DMS153 (cell line): ENCODE measurements around the gene PPP2R2C.

Experiments
- DNase-seq: peaks from one replicate; lab custom pipeline; 2025; lab: John Stamatoyannopoulos, UW

PPP2R2C gene

DNA sequence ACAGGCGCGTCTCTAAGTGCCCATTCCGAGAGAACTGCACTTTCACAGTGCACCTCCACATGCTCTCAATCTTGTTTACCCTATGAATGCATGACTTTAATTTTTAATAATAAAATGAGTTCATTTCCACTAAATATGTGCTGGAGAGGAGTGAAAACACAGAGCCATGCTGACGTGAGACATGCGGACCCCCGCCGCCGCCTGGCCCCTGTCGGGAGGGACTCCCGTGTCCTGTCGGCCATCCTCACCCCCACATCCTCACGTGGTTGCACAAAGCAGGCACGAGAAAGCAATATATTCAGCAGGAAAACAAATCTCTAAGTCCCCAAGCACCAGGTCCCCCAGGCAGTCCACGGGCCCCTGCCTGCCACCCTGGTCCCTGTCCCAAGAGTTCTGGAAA is 23.1 kb downstream of the PPP2R2C start:
- no peak for DNase-seq

DNA sequence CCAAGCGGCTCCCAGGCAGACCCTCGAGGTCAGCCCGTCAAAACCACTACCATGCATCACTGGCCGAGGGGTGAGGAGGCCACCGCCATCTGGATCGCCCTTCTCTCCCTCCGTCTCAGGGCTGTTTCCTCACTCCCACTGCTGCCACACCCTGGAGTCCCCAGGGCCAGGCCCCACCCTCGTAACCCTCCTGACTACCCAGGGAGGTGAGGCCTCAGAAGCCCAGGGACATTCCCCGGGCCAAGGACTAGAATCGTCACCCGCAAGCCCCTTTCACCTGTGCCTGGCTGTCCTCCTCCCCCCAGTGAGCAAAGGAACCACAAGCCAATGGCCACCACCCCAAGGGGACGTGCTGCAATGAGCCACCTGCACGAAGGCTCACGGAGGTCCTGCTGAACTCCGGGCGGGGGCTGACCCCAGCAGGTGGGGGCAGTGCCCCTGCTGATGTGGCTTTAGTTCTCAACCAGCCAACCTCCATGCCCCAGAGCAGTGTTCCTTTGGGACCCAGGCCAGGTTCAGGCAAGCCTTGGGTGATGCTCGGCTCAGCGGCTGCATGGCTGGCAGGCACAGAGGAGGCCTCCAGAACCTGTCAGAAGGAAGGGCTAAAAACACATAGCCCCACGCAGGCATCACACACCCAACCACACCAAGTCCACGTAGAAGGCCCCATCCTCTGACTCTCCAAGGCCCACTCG is 23.8 kb downstream of the PPP2R2C start:
- DNase-seq: no peak

DNA sequence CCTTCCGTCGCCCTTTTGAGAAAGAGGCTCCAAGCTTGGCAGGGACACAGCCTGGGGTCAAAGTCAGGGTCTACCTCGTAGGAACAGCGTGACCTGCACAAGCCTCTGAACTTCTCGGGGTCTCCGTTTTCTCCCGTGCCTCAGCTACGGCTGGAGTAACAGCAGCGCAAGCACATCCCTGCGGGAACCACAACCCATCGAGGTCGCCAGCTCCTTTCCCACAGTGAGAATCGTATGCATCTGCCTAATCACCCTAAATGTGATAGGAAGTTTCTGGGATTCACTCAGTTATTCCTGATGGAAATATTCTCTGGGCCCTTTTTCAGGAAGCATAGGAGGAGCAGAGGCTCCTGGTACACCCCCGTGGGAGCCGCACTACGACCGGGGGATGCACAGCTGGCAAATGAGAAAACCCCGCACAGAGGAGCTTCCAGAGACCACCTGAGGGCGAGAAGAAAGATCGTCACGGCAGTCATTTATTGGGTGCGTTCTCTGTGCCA is 24.7 kb downstream of the PPP2R2C start:
- DNase-seq: no peak

DNA sequence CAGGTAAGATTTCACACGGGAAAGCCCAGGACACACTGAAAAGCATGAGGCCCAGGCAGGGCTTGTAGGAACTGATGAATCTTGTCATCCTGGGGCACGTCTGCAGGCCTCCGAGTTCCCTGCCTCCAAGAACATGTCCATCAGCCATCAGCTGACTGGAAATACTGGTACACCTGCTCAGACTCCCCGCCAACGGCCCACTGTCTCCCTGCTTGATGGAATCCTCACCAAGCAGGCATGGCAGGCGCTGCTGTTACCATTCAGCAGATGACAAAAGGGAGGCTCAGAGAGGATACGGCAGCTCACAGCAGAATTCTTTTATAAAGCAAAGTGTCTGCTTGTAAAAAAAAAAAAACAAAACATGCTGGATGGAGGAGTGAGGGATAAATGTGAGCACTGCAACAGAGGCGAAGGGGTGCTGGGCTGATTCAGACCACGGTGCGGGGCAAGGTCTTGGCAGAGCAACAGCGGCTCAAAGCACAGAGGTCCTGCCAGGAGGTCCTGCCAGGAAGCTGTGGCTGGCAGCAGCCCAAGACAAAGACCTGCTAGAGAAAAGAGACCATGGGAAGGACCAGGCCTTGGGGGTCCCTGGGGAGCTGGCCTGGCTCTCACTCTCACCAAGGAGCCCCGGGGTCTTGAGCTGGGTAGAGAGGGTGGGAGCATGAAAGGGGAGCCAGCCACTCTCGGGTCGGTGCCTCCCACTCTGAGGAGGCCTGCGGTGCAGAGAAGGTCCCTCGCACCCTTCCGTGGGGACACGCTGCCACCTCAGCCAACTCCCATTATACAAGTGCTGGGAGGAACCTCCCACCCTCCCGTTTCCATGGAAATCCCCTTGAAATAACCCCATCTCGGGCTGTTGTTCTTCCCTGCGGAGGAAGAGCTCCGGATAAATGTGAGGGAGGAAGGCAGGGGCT is 25.6 kb downstream of the PPP2R2C start:
- DNase-seq: no peak

DNA sequence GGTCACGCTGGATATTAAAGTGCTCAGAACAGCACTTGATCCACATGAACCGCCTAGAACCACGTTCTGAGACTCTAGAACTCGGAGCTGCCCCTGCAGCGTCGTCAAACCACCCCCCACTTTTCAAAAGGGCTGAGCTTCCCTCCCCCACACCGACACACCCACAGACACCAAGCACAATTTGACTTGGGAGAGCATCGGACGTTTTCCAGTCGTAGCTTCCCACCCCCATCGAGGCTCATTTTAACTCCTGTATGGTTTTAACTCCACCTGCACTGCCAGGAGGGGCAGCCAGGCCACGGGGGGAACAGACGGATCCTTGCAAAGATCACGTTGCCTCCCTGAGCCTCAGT is 26.3 kb downstream of the PPP2R2C start:
- DNase-seq: no peak

DNA sequence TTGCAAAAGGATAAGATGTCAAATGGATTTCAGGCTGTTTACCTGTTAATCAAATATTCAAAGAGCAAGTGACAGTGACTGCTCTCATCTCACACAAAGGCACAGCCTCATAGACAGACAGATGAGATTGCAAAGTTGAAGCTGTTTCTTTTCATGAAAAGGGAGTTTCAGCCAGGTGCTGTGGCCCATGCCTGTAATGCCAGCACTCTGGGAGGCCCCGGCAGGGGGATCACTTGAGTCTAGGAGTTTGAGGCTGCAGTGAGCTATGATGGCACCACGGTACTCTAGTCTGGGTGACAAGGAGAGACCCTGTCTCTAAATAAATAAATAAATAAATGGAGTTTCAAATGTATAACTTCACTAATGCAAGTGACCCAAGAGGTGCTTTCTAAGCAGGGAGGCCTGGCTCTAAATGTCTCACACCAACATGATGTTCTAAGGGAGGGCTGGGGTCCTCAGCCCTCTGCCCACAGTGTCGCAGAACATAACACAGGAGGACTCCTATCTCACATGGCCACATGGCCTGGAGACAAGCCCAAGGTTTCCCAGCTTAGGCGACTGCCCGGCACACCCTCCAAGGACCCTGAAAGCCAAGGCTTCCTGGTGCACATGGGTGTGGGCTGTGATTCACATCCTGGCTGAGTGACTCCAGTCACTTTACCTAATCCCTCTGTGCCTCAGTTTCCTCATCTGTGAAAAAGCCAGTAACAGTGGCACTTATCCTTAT is 26.8 kb downstream of the PPP2R2C start:
- no peak for DNase-seq

DNA sequence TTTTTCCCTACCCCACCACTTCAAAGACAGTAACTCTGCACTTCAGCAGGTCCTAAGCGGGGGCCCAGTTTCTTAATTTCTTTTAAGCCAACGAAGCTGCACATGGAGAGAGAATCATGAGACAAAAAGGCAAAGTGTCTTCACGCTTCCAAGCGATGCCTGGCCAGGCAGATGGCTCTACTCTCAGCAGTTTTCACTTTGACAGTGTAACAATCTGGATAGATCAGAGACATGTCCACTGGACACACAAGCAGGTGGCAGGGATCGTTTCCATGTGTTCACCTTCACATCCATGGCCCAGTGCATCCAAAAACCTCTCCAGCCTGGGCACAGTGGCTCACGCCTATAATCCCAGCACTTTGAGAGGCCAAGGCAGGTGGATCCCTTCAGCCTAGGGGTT is 27.8 kb downstream of the PPP2R2C start:
- no peak for DNase-seq

DNA sequence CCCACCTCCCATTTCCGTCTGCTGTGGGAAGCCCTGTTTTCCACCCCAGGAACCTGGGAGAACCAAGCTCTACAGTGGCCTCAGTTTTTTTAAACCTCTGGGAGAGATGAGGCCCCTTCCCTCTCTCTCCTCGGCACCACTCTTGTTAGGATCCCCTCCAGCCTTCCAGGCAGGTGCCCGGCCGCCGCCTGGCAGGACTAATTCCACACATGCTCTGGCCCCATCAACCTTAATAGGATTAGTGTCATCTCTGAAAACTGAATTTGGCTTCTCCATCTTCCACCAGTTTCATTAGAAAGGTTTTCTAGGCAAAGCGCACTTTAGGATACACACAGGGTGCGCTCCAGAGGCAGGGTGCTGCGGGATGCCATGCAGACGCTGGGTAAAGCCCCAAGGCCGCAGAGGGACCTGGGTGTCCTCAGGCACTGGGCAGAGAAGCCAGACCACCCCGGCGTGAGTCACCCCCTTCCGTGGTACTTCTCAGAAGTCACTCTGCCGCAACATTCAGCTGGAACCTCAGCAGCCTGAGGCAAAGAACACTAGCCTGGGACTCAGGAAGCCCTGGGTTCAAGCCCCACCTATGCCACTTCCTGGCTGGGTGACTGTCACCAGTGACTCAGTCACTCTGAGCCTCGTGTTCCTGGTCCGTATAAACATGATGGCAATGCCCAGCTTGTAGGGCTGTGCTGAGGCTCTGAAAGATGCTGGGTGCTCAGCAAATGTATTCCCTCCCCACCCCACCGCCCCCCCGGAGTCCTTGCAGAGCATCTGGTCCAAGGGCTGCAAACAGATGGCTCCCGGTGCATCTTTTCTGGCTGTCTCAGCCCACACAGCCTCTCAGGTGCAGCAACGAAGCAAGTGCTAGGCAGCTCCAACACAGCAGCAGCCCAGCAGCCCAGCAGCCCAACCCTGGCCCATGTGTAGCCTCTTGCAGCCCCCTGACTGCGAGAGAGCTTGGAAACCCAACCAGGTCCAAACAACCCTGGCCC is 29.1 kb downstream of the PPP2R2C start:
- DNase-seq: no peak

DNA sequence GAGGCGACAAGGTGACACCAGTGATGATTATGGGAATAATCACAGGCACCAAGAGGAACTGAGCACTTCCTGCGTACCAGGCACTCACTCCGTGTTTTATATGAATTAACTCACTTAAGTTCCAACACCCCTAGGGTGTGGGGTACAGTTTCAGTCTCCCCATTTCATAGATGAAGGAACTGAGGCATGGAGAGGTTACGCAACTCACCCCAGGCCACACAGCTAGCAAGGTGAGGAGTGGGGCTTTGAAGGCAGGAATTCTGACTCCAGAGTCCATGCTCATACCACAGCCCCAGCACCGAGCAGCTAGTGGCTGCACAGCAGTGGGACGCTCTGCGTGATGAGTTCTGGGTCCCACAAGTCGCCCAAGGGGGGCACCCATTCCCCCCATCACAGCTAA is 29.9 kb downstream of the PPP2R2C start:
- DNase-seq: no peak

DNA sequence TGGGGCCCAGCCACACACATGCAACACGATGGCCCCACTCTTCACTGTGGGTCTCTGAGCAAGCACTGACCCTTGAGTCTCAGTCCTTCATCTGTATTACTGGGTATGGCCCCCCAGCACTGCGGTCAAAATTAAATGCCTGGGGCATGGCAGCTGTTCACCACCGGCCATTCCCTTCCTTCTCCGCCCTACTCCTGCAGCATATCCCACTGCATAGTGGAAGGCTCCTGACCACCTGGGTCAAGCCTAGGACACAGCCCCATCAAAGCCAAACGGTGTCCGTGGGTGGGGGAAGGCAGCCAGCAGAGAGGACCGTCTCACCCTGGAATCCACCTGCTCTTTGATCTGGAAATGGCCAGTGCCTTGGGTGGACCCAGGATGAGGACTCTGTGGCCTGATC is 30.7 kb downstream of the PPP2R2C start:
- no peak for DNase-seq

DNA sequence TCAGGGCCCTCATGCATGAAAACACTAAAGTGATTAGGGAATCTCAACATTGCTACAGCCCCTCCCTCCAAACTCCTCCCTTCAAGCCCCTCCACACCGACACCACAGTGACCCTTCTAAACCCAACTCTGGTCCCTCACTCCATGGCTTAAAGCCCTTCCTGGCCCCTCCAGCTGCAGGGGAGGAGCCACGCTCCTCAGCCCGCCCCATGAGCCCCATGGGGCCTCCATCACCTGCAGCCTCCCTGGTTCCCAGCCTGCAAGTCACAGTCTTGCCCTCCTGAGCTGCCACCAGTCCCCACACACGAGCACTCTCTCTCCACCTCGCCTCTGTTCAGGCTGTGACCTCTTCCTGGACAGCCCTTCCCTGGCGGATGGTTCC is 31.2 kb downstream of the PPP2R2C start:
- no peak for DNase-seq

DNA sequence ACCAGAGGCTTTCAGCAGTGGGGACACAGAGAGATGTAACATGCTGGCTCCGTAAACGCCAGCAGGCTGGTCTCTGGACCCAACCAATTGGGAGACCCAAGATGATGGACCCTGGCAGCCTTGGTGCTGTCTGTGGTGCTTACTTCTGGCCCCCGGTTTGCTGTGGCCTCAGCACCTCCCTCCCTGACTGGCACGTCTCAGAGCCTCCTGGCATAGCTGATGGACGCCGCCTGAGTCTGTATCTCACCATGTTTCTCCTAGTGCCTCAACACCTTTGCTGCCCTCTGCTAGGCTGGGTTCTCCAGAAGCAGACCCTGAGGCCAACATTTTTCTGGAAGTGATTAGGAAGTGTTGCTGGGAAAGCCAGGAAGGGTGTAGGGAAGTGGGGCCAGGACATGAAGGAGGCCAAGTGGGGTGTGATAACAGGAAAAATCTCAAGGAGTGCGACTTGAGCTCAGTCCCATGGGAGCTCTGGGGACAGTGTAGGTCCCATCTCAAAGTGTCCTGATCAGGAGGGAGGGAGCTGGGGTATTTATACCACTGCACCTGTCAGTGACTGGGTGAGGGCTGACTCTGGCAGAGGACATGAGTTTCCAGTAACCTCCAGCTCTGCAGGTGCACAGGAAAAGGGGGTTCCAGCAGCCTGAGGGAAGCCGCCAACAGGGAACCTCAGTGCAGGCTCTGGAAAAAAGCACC is 31.8 kb downstream of the PPP2R2C start:
- DNase-seq: no peak

DNA sequence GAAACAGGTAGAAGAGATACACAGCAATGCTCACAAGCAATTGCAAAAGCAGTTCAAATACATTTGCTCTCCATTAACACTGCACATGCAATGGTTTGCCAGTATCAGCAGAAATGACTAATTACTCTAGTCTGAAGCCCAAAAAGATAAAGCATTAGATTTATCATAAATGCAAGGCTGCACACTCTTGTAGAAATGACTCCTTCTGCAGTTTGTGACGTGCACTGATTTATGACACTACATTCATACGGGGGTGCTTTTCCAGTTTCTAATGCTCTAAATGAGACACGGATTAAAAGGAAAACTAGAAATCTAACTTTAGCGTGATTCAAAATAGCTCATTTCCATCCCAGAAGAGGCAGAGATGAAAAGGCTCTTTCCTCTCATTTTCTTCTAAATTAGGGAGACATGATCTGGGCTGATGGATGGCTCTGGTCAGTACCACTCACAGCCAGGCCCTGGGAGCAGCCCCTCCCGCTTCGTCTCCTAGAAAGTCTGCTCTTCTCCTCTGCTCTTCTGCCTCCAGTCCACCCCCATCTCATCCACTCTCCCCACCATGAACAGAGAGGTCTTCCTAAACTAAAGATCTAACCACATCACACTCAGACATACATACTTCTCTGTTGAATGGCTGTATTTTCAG is 33.2 kb downstream of the PPP2R2C start:
- DNase-seq: no peak

DNA sequence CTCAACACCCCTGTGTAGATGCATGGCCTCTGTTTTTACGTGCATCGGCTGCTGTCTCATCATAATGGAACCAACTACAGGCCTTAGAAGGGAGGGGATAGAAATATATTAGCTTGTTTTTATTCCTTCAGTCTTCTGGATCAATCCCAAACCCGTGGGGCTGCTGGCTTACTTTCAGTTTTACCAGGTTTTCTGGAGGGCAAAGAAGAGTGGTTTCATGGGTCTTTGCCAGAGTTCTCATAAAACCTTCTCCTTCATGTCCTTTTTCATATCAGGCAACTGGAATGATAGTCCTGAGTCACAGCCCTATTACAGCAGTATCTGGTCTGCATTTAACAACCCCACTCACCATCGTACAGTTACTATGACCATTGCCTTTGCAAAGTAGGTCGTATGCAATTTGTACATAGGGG is 34.6 kb downstream of the PPP2R2C start:
- DNase-seq: no peak

DNA sequence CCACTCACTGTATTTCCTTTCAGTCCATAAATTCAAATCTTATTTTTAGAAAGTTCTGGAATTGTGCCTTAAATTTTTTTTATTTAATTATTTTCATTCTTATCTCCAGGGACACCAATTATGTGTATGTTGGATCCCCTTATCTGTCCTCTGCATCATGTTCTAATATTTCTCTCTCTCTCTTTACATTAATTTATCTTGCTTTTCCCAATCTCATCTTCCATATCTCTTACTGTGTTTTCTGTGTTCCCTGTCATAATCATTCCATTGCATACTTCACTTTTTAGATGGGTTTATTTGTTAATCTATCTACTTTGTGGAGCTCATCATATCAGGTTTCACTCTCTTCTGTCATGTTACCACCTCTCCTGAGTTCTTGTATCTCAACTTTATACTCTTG is 37.4 kb downstream of the PPP2R2C start:
- no peak for DNase-seq

DNA sequence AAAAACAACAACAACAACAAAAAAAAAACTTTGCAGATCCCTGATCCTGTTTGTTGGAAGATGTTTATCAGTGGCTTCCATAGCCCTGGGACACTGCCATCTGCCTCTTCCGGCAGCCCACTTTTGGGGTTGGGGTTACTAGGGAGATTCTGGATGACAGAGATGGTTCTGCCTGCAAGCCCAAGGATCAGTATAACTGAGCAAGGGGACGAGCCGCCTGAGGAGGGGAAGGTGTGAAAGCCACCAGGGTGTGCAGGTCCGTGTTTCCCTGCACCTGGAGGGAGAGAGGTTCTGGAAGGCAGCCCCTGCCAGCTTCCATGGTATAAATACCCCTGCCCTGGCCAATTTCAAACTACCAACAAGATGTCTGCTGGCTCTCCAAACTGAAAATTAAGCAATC is 41.5 kb downstream of the PPP2R2C start:
- DNase-seq: no peak

DNA sequence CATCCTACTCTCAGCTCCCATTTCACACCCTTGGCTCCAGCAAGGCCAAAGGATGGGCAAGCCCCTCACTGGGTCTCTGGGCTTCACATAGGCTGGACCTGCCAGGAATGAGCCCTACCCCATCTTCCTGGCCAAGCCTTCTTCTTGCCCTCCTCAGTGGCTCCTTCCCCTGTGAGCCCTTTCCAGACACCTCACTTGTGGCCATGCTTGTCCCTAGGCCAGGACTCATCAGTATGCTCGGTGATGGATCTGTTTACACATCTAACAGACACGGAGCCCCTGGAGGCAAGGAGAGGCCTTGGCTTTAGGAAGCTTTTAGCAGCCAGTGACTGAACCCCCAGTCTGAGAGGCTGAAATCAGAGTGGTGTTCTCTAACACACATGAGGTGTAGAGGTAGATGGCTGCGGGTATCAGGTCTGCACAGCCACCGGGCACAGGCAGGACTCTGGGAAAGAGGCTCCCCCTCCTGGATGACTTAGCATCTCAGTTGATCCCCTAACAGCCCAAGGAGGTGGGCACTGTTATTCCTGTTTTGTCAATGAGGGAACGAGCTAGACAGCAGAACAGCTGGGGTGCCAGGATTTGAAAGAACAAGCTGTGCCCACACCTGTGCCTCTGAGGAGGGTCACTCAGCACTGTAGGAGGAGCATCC is 44.8 kb downstream of the PPP2R2C start:
- no peak for DNase-seq

DNA sequence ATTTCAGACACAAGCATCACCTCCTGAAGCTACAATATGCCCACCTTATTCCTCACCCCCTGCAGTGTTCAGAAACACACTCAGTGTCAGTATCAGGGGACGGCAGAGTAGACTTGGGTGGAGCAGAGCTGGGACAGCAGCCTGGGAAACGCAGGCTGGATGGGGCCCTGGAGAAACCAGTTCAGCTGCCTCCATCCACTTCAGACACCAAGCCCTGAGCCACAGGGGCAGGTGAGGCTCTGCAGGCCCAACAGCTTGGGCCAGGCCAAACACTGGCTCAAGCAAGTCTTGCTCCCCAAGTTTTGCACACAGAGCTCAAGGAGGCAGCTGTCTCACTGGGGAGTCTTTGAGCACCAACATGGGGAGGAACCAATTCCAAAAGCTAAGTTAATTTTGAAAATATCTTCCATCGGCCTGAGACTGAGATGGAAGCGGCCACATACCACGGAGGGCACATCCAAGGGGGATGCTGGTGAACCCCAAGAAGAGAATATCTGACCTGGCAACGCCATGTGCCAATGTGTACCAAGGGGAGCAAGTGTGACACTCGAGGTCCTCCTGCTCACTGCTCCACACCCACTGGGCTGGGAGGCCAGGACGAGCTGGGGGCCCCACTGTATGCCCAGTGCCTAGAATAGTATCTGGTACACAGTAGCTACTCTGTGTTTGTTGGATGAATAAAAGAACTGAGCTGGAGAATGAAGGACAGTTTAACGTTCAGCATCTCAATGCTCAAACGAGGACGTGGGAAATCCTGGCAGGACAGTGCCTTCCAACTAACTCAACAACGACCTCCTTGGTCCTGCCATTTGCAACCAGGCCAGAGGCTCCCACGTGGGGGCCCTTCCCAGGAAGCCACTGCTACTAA is 45.6 kb downstream of the PPP2R2C start:
- no peak for DNase-seq

DNA sequence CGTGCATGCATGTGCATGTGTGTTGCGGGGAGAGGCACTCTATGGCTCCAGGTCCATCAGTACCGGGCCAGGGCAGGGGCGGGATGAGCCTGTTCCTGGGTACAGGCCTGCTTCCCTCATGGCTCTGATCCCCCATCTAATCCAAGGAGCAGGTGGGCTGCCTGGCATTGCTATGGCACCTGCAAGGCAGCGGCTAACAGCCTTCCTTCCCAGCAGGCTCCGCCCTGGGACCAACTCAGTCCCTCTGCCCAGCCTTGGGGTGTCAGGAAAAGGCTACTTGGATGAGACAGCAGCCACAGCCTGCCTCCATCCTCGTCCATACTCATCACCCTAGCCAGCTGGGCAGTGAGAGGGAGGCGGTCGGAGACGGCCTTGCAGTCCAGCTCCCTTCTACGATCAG is 46.5 kb downstream of the PPP2R2C start:
- no peak for DNase-seq
